NCI-H526 treated with DMSO at 0.1 percent for 48 hours (cell line): ENCODE results near the gene SLC6A6.
A peak's percentile ranks its signal among the peaks of the same experiment; 100 is the strongest.
"Not testable (repeated sequence)": the region's sequence is repeated elsewhere in the genome, so short reads cannot be mapped to it uniquely, and the experiment has no call there.

Experiments
- DNase-seq: peaks from one replicate; lab custom pipeline; 2025; lab: John Stamatoyannopoulos, UW

Gene SLC6A6

GRCh38 chr3:14398797-14399106, 3.7 kb upstream of the SLC6A6 start:
- DNase-seq, result no peak

- DNase-seq, result peak; percentile 43
Observed at GRCh38 chr3:14401692-14402303, 608 bp upstream of the SLC6A6 start.

- no peak for DNase-seq
Observed at GRCh38 chr3:14403619-14404155, 1.3 kb downstream of the SLC6A6 start.

- no peak for DNase-seq
Observed at GRCh38 chr3:14404186-14404585, 1.8 kb downstream of the SLC6A6 start.

GRCh38 chr3:14404631-14405359, 2.4 kb downstream of the SLC6A6 start:
- DNase-seq, result no peak

- DNase-seq, result no peak
Observed at GRCh38 chr3:14405360-14406238, 3.2 kb downstream of the SLC6A6 start.

- no peak for DNase-seq
Observed at GRCh38 chr3:14406336-14406735, 3.9 kb downstream of the SLC6A6 start.

- no peak for DNase-seq
Observed at GRCh38 chr3:14406766-14407165, 4.4 kb downstream of the SLC6A6 start.

GRCh38 chr3:14407203-14407602, 4.8 kb downstream of the SLC6A6 start:
- DNase-seq, result peak; percentile 11

GRCh38 chr3:14409779-14410063, 7.3 kb downstream of the SLC6A6 start:
- DNase-seq, result not testable (repeated sequence)

- DNase-seq, result no peak
Observed at GRCh38 chr3:14410106-14410502, 7.7 kb downstream of the SLC6A6 start.

- DNase-seq, result no peak
Observed at GRCh38 chr3:14410503-14411165, 8.2 kb downstream of the SLC6A6 start.

- DNase-seq, result no peak
Observed at GRCh38 chr3:14411166-14411526, 8.7 kb downstream of the SLC6A6 start.

GRCh38 chr3:14411988-14412387, 9.6 kb downstream of the SLC6A6 start:
- no peak for DNase-seq

- DNase-seq, result no peak
Observed at GRCh38 chr3:14412831-14413380, 10.5 kb downstream of the SLC6A6 start.

GRCh38 chr3:14413381-14414071, 11.1 kb downstream of the SLC6A6 start:
- no peak for DNase-seq

- no peak for DNase-seq
Observed at GRCh38 chr3:14414846-14415464, 12.5 kb downstream of the SLC6A6 start.

- no peak for DNase-seq
Observed at GRCh38 chr3:14415501-14415900, 13.1 kb downstream of the SLC6A6 start.

GRCh38 chr3:14416453-14416852, 14.0 kb downstream of the SLC6A6 start:
- no peak for DNase-seq

GRCh38 chr3:14418296-14419250, 16.2 kb downstream of the SLC6A6 start:
- peak; percentile 31 for DNase-seq
